NCI-H345 (cell line): ENCODE measurements around the gene KRTAP5-7.

Experiments used
- DNase-seq: peaks from one replicate; lab custom pipeline; 2025; lab: John Stamatoyannopoulos, UW

Gene KRTAP5-7

DNA sequence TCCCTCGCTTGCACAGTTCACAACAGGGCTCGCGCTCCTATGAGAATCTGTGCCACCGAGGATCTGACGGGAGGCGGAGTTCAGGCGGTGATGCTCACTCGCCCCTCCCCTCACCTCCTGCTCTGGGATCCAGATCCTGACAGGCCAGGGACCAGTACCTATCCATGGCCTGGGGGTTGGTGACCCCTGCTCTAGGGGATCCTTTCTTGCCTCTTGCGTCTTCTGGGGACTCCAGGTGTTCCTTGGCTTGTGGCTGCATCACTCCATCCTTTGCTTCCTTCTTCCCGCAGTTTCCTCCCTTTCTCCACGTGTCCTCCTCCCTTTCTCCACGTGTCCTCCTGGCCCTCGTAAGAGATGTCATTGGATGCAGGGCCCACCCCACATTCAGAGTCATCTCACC is 30.6 kb upstream of the KRTAP5-7 start:
- no peak for DNase-seq

DNA sequence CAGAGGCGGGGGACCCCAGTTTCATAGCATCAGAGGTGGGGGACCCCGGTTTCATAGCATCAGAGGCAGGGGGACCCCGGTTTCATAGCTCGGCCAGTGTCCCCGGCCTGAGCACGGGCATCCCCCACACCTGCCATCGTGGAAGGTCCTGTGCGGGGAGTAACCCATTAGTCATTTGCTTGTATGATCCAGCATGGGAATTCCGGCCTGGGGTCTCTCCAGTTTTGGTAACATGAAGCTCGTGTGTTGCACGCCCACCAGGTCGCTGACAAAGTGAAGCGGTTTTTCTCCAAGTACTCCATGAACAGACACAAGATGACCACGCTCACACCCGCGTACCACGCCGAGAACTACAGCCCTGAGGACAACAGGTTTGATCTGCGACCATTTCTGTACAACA is 29.0 kb upstream of the KRTAP5-7 start:
- DNase-seq: no peak

DNA sequence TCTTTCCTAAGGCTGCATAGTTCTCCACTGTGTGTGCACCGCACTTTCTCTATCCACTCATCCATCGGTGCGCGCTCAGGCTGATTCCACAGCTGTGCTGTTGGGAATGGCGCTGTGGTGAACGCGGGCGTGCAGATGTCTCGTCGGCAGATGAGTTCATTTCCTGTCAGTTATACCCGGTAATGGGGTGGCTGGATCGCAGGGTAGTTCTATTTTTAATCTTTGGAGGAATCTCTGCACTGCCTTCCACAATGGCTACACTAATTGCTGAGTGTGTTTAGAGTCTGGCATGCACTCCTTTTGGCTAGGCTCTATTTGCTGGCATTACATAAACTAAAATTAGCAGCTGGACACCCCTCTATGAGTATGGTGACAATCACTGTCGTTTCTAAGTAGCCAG is 27.9 kb upstream of the KRTAP5-7 start:
- no peak for DNase-seq

DNA sequence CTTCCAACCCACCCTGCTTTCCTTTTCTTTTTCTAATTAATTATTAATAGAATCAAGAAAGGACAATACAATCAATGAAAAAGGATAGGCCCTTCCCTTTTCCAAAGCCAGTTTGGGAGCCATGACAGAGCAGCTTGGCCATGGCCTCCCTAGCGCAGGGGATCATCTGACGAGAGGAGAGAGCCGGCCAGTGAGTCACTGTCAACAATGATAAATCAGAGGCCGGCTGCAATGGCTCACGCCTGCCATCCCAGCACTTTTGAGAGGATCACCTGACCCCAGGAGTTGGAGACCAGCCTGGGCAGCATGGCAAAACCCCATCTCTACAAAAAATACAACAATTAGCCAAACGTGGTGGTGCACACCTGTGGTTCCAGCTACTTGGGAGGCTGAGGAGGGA is 27.5 kb upstream of the KRTAP5-7 start:
- no peak for DNase-seq

GRCh38 chr11:71500601-71501021 is 26.5 kb upstream of the KRTAP5-7 start:
- DNase-seq: no peak

DNA sequence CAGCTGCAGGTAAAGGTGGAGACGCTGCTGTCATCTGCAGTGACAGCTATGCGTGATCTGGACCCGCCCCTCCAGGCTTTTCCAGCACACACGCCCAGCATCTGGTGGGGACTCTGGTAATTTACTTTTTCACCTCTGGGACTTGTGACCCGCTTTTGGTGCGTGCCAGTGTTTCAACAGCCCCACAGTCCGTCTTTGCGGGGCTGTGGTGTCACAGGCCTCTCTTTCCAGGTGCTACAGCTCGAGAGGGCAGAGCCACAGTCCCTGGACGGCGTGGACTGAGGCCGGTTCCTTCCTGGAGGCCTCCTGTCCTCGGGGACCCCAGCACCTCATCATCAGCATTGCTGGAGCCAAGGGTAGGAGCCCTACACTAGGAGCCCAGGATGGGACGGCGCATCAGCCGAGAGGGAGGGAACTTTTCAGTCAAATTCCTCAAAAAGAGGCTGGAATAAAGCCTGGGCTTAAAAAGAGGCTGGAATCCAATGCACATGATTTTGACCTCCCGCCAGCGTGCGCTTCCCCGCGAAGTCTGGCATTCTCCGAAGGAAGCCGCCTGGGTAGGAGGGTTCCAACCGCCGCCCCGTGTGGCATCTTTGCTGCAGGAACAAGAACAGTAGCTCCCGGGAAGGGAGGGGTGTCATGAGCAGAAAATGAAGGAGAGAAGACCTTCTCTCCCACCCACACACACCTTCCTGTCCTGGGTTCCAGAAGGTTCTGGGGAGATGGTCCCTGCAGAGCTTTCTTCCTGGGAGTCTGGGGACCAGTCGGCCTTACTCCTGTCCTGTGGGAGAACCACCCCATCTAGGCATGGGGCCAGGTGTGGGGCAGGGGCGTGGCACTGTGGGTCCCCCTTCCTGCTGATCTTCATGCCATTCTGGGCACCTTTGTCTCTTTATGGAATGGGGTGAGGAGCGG is 25.7 kb upstream of the KRTAP5-7 start:
- DNase-seq: no peak

- DNase-seq: no peak
Measured at GRCh38 chr11:71502026-71502425, 25.0 kb upstream of the KRTAP5-7 start.

GRCh38 chr11:71502871-71503435 is 24.1 kb upstream of the KRTAP5-7 start:
- DNase-seq: no peak

- peak; percentile 81 for DNase-seq
Measured at GRCh38 chr11:71504531-71504930, 22.5 kb upstream of the KRTAP5-7 start.

- peak; percentile 56 for DNase-seq
Measured at GRCh38 chr11:71505001-71505400, 22.1 kb upstream of the KRTAP5-7 start.

- no peak for DNase-seq
Measured at GRCh38 chr11:71505781-71506180, 21.3 kb upstream of the KRTAP5-7 start.

DNA sequence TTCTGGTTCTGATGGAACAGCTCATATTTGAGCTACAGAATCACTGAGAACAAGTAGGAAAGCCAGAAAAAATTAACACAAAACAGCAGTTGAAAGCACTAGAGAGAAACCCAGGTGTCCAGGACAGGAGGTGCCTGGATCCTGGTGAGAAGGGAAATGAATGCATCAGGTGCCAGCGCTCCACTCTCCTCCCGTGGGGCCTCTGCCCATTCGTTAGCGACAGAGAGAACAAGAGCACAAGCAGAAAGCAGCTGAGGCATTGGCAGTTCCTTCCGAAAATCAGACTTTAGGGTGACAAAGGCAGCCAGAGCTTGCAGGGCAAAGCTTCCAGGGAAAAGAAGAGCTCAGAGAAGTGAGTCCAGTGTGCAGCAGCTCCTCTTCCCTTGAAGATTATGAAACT is 20.0 kb upstream of the KRTAP5-7 start:
- no peak for DNase-seq

DNA sequence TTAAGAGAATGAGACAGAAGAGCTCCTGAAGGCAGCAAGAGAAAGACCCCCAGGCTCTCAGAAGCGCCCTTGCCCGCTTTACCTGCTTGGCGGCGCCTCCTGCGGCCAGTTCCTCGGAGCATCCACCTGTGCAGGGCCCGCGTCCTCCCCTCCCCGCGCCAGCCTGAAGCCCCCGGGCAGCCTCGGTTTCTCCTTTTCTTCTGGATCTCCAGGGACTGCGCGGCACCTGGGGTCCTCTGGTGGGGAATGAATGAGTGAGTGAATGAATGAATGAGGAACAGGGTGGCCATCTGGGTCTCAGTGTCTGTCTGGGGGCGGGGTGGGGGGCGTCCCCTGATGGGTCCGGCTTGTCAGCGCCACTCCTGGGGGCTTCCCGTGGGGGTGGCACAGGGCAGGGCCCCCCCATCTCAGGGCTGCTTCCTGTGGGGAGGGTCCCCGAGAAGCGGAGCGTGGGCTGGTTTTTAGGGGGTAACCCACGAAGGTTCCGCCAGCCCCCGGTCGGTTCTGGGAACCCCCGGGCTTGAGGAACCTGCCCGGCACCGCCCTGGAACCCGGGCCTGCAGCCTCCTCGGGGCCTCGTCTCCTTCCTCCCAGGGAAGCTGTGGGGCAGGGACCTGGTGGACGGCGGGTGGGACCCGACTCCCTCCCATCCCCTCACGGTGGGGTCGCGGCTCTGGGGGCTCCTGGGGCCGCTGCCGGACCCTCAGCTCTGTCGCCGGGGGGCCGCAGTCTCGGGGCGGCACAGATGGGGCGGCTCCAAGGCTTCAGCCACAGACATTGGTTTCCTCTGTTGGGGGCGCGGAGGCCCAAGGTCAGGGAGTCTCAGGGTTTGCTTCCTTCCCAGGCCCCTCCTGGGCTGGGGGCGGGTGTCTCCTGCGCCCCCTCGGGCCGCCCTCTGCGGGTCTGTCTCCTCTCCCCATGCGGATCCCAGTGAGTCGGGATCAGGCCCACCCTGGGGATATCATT is 8.3 kb upstream of the KRTAP5-7 start:
- DNase-seq: no peak

GRCh38 chr11:71519546-71519945 is 7.5 kb upstream of the KRTAP5-7 start:
- DNase-seq: no peak

DNA sequence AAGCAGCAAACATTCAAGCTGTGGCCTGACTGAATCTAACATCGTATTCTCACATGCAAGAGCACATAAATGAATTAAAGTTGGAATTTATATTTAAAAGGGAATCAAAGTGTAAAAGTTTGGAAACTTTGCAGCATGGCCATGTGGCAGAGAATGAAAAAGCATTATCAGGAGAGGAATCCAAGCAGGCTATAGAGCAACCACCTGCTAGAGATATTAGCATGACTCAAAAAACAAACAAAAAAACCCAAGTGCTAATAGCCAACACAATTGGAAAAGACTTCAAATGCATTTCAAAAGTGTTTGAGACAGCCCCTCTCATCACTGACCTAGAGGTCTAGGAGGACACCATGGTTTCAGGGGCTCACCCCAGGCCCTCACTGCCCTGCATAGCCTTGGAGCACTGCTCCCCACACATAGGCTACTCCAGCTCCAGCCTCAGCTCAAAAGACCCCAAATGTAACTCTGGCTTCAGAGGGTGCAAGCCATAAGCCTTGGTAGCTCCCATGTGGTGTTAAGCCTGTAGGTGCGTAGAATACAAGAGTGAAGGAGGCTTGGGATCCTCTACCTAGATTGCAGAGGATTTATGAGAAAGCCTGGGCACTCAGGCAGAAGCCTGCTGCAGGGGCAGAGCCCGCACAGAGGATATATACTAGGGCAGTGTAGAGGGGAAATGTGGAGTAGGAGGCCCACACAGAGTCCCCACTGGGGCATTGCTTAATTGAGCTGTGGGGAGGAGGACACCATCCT is 1.7 kb upstream of the KRTAP5-7 start:
- DNase-seq: no peak

DNA sequence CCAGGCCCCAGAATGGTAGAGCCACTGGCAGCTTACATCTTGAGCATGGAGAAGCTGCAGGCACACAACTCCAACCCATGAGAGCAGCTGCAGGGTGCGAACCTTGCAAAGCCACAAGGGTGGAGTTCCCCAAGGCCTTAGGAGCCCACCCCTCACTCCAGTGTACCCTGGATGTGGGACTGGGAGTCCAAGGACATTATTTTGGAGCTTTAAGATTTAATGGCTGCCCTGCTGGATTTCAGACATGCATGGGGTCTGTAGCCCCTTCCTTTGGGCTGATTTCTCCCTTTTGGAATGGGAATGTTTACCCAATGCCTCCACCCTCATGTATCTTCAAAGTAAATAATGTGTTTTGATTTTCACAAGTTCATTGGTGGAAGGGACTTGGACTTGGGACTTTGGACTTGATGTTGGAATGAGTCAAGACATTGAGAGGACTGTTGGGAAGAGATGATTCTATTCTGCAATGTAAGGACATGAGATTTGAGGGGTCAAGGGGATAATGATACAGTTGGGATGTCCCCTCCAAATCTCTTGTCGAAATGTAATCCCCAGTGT is 1.1 kb upstream of the KRTAP5-7 start:
- no peak for DNase-seq

GRCh38 chr11:71527576-71528210 is 626 bp downstream of the KRTAP5-7 start:
- no peak for DNase-seq

GRCh38 chr11:71530602-71531001 is 3.5 kb downstream of the KRTAP5-7 start:
- DNase-seq: no peak

DNA sequence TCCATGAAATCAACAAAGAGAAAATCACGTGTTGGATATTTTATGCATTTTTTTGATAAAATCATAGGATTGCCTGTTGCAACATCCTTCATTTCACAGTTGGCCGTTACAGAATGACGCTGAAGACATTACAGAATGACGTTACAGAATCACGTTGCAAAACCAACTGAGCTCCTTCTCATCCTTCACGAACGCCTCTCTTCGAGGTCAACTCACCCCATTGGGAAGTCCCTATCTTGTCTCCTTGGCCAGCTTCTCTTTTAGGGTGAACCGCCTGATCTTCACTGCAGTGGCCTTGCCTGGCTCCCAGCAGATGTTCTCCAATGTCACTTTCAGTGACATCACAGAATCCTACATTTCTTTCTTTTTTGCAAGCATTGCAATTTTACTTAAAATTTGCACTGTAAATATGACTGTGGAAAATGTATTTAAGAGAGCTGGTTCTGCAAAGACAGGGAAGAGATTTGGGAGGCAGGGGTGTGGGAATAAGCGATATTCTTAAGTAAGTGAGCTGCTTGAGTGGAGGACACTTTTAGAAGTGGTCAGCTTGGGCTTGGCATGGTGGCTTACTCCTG is 5.1 kb downstream of the KRTAP5-7 start:
- DNase-seq: no peak
